ENCODE measurements around the gene ARAP2.

Gene ARAP2

DNA sequence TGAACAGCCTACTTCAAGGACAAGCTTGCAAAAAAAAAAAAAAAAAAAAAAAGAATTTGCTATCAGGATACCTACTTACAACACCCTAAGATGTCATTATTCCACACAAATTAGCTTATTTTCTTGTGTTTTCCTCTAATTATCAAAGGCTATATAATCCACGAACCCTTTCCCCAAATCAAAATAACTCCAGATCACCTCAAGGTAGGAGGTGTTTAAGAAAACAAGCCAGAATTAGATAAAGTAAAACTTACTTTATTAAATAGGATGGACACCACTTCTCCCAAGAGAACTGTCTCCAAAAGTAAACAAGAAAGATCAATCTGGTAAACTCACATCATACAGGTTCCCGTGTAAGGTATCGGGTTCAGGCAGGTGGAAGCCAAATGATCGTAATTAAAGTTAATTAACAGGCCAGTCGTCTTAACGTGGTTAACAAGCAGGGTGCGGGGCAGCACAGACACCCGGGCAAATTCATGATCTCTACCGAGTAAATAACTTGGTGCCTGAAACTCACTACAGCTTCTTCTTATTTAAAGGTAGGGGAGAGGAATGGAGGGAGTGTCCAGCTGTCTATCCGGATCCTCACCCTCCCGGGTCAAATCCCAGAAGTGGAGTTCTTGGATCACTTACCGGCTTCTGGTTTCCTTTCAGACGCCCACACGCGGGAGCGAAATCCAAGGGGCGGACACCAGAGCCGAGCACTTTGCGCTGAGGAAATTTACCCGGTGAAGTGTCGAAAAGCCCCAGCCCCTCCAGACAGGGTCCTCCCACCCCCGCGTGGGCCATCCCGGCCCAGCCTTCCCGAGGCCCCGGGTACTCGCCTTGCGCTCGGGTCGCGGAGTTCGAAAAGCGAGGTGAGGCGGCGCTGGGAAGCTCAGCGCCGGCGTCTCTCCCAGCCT lies 708 bp downstream of the ARAP2 start:
- TF ChIP-seq, protein P1, sequence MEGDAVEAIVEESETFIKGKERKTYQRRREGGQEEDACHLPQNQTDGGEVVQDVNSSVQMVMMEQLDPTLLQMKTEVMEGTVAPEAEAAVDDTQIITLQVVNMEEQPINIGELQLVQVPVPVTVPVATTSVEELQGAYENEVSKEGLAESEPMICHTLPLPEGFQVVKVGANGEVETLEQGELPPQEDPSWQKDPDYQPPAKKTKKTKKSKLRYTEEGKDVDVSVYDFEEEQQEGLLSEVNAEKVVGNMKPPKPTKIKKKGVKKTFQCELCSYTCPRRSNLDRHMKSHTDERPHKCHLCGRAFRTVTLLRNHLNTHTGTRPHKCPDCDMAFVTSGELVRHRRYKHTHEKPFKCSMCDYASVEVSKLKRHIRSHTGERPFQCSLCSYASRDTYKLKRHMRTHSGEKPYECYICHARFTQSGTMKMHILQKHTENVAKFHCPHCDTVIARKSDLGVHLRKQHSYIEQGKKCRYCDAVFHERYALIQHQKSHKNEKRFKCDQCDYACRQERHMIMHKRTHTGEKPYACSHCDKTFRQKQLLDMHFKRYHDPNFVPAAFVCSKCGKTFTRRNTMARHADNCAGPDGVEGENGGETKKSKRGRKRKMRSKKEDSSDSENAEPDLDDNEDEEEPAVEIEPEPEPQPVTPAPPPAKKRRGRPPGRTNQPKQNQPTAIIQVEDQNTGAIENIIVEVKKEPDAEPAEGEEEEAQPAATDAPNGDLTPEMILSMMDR (IDR thresholded peaks at IDR 0.05; ENCODE audit: borderline replicate concordance, insufficient read depth, low read depth, low read length) = no peak
- H3K4me3 ChIP-seq (ENCODE audit: low read depth, low read length) = peak overlapping the region; percentile 96

DNA sequence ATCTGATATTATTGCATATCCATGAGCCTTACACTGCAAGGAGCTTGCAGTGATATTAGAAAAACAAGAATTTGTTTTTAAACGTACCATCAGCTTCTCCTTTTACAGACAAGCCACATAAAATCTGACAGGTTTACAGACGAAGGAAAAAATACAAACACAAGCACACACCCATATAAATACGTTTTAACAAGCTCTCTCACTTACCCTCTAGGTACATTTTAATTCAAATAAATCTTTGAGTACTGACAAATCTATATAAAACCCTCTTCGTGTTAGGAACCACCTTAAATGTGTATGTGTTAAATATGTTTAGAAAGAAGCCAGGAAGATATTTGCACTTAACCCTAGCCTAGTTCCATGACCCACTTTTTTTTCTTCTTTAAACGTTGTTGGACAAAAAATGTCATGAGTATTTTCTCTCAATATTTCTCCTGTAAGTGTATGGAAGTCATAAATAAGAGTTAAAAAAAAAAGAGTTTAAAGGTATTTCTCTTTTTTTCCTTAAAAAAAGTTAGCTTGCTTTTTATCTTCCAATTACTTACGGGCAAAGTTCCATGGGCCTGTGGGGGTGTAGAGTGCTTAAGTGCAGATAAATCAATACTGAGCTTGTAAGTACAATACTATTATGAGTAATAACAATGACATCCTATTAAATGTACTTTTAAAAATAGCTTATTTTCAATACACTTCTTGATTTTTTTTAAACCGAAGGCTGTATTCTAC lies 1.5 kb downstream of the ARAP2 start:
- peak overlapping the region; percentile 96 for H3K4me3 ChIP-seq (ENCODE audit: low read depth, low read length)
- TF ChIP-seq, protein P1 (IDR thresholded peaks at IDR 0.05; ENCODE audit: borderline replicate concordance, insufficient read depth, low read depth, low read length) = no peak

DNA sequence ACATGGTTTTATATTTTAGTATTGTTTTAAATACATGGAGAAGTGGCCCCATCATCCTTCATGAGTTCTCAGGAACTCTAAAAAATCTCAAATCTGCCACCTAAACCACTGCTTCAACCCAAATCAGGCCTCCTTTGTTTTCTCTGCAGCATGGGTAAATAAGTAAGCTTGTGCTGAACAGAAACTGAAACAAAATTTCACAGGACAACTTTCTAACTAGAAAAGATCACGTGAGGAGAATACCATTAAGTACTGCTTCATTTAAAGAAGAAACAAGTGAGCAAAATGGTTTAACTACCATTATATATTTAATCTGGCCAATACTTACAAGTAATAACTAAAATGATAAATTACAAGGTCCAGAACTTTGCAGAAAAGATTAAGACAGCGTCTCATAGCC lies 2.5 kb downstream of the ARAP2 start:
- TF ChIP-seq, protein P1 (IDR thresholded peaks at IDR 0.05; ENCODE audit: borderline replicate concordance, insufficient read depth, low read depth, low read length) = no peak
- H3K4me3 ChIP-seq (ENCODE audit: low read depth, low read length) = peak overlapping the region; percentile 96

DNA sequence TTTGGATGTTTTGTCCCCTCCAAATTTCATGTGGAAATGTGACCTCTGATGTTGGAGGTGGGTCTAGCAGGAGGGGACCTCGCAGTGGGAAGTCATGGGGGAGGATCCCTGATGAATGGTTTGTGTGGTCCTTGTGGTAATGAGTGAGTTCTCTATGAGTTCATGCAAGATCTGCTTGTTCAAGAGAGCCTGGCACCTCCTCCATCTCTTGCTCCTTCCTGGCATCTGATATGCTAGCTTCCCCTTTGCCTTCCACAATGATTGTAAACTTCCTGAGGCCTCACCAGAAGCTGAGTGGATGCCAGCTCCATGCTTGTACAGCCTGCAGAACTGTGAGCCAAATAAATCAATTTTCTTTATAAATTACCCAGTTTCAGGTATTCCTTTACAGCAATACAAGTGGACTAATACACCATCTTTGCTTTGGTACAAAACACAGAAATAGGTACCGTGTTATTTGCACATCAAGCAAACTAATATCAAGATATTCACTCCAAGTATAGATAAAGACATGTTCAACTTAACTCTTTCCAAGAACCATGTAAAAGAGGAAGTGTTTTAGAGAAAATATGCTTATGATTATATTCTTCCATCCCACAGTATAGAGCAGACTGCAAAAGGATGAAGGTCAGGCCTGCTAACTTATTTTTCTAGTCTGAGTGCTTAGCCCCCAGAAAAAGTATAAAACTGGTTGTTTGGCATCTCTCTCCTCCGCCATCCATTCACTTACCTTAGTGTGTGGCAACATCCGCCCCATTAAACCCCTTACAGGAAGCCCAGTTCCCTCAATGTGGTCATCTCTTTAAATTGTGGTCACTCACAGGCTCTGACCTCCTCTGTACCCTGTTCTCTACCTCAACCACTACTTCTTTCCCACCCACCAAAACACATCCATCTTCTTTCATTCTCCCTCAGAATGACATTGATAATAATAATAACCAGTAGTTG lies 6.7 kb downstream of the ARAP2 start:
- TF ChIP-seq, protein P1 (IDR thresholded peaks at IDR 0.05; ENCODE audit: borderline replicate concordance, insufficient read depth, low read depth, low read length) = no peak
- no peak overlapping the region for H3K4me3 ChIP-seq (ENCODE audit: low read depth, low read length)

DNA sequence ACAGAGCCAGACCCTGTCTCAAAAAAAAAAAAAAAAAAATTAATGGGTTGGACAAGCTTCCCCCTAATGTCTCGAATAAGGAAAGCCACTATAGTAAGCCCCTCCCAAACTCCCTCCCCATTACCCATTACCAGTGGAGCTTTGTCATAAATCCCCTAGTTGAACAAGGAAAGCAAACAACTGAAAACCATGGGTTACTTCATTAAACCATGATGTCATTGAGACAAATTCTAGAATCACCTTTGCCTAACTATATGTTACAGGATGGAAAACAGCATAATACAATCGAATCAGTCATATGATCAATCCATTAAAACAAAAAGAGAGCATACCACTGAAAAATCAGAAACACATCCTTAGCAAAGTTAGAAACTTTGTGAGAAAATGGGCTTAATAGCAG lies 8.2 kb downstream of the ARAP2 start:
- TF ChIP-seq, protein P1 (IDR thresholded peaks at IDR 0.05; ENCODE audit: borderline replicate concordance, insufficient read depth, low read depth, low read length) = no peak
- no peak overlapping the region for H3K4me3 ChIP-seq (ENCODE audit: low read depth, low read length)

DNA sequence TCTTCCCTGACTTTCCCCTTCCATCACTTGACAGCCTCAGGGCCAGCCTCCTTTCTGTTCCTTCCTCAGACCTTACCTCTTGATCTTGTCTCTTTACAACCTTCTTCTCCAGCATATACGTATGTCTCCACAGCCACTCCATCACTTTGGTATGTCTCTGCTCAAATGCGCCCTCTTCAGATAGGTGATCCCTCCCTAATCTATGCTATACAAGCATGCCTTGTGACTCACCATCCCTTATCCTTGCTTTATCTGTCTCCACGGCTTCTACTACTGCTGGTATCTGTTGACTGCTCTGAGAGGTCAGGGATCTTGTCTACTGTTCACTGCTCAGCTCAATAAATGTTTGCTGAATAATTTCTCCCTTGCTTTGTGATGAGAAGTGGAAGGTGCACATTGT lies 9.0 kb downstream of the ARAP2 start:
- TF ChIP-seq, protein P1 (IDR thresholded peaks at IDR 0.05; ENCODE audit: borderline replicate concordance, insufficient read depth, low read depth, low read length) = no peak
- H3K4me3 ChIP-seq (ENCODE audit: low read depth, low read length) = no peak overlapping the region
